NB4 (cell line): ENCODE results near the gene VASH2.

Experiments
- CTCF ChIP-seq: IDR thresholded peaks from one replicate; pipeline ENCODE4 v1.5.1; 2012; ENCODE audit warnings: low read depth, low read length
- MAX ChIP-seq: IDR thresholded peaks from 2 replicates; pipeline ENCODE4 v1.6.1; 2011; ENCODE audit warnings: low read depth, low read length
- POLR2A ChIP-seq: IDR thresholded peaks from 2 replicates; pipeline ENCODE4 v1.6.1; 2011; ENCODE audit warnings: mild to moderate bottlenecking; ENCODE audit not compliant: insufficient read length; ENCODE audit errors: extremely low read depth

- no peak for TF ChIP-seq POLR2A
- no peak for TF ChIP-seq CTCF
- no peak for TF ChIP-seq MAX
Measured at GRCh38 chr1:212990276-212990675, 39.9 kb downstream of the VASH2 start.
